Activated naive CD4-positive, alpha-beta T cell treated with Interleukin-2 at 50 U/mL for 16 hours (primary cell): ENCODE data around the gene LRRC43.

Experiments used
- DNase-seq: peaks from one replicate; pipeline ENCODE4 v3.0.0-alpha.2; 2020

The LRRC43 gene

DNA sequence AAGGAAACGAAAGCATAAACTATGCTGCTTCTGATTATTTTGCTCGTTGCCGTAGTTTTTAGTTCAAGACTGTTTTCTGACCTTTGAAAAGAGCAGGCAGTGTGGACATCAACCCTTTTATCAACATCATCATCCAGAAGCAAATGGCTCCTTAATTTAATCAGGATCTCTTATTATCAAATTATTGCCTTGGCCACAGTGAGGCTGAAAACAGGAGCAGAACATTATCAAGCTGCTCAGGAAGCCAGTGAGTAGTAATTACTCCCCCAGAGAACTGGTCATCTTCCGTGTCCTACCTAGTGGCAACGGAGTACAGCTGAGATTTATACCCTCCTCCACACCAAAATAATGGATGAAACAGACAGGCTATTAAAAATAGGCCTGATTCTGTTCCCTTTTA lies 45.2 kb downstream of the LRRC43 start:
- no peak for DNase-seq

DNA sequence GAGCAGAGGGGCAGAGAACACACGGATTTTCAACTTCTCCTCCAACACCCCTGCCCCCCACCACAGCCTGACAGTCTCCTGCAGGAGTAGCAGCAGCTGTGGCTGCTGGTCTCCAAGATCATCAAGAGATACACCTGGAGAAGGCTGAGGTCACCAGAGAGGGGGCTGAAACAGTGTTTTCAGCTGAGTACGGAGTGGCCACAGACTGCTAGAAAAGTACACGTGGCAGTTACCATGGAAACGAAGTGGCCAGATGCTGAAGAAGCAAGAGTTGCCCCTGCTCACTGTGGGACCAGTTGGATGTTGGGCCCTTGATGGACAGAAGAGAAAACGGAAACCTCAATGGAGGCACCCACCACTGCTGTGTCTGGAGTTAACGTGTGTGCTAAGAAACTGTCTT lies 47.9 kb downstream of the LRRC43 start:
- no peak for DNase-seq

DNA sequence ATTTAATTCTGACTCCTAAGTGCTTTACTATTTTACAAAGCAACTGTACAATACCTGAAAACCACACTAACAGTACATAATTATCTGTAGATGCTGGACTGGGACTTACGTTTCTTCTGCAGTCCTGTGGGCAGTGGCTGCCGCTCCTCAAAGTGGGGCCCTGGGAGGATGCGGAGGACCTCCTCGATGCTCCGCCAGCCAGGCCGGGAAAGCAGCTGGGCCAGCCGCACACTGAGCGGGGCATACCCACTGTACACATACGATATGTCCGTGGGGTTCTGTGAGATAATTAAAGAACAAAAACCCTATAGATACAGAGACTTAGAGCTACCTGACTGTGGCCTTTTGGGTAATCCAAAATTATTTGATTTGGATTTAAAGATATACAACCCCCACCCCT lies 49.8 kb downstream of the LRRC43 start:
- no peak for DNase-seq

DNA sequence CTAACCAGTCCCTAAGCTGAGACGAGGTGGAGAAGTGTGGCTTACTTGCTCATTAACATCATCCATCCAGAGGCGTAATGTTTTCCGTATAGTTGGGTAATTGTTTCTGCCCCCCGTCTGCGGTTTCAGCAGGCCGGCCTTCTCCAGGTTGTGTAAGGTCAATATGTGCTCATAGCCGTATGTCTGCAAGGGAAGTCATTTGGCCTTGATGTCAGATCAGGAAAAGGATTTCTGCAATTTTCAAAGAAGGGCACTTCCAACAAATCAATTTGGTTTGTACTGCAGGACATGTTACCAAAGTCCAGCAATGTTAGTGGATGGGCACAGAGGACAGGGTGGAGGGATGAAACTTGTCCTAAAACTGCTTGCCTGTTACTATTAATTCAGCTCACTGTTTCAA lies 52.8 kb downstream of the LRRC43 start:
- no peak for DNase-seq

DNA sequence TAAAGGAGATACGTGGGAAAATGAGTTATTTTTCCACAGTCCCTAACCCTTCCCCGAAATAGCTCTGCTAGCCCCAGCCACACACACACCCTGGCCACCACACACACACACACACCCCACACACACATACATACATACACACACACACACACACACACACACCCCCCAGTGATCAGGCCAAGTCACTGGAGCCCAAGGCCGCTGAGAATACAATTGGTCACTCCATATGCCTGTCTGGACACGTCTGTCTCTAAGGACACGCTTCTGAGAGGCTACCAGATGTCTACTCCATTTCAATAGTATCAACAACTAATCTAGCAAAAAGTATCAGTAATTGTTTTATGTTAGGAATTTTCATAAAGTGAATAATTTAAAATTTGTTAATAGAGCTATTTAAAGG lies 55.9 kb downstream of the LRRC43 start:
- no peak for DNase-seq

DNA sequence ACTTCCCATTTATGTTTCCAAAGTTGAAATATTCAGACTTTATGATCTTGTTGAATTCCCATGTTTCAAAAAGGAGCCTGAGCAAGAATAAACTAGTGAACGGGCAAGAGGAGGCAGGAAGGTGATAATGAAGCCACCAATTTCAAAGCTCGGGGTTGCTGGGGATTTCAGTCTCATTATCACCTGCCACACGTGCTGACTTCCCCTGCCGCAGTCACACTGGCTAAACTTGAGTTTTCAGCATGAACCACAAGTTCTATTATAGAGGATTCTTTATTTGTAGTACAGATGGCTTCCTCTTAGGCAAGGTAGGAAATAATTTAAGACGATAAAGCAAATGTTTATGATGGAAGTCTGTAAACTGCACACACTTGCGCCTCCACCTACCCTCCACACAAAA lies 61.0 kb downstream of the LRRC43 start:
- DNase-seq: peak; percentile 15

DNA sequence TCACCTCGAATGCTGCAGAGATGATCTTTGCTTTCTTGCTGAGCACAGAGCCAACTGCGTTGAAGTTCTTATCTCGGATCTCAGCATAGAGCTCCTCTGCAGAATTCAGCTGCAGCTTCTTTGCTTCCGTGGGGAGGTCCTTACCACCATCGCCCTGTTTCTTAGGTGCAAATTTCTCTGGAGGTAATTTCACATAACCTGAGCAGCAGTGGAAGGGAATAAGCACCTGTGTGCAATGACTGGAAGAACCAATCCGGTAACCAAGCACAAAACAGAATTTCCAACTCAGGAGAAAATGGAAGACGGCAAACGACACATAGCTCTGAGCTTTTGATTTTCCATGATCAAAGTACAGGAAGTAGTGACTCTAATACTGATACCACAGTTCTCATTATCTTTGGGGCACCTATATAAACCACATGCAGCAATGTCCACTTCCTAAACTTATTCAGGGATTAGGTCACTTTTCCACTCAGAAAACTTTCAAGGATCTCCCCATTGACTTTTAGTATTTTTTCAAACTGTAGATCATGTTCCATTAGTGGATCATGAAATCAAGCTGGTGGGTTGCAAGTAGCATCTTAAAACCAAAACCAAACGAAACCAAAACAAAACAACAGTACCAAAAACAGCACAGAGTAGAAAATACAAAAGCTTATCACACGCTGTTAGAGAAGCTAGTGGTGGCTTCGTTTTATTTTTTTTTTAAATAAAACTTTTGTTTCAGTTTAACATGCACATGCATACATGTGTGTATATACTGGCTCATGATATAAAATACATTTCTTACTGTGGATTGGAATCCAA lies 61.8 kb downstream of the LRRC43 start:
- DNase-seq: peak; percentile 20

DNA sequence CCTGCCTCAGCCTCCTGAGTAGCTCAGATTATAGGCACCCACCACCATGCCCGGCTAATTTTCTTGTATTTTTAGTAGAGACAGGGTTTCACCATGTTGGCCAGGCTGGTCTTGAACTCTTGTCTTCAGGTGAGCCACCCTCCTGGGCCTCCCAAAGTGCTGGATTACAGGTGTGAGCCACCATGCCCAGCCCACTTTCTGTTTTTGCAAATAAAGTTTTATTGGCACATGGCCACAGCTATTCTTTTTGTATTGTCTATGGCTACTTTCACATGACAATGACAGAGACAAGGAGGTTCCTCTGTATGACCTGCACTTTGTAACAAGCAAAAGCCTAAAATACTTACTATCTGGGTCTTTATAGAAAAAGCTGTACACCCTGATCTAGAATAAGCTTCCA lies 62.6 kb downstream of the LRRC43 start:
- DNase-seq: no peak

DNA sequence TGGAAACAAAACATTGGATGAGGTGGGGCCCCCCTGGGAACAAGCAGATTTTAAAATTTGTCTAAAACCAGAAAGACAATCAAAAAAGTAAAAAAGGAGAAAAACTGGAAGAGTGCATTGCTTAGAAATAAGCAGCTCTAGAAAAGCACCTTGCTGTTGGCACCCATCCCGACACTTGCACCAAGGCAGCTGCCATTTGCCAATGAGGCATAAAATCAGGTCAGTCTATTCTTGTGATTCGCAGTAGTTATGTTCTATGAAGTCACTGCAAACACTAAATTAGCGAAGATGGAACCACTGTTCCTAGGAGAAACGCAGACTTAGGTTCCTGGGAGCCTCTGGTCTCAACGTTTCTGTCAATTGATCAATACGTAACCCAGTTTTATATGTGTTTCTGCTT lies 67.1 kb downstream of the LRRC43 start:
- no peak for DNase-seq

DNA sequence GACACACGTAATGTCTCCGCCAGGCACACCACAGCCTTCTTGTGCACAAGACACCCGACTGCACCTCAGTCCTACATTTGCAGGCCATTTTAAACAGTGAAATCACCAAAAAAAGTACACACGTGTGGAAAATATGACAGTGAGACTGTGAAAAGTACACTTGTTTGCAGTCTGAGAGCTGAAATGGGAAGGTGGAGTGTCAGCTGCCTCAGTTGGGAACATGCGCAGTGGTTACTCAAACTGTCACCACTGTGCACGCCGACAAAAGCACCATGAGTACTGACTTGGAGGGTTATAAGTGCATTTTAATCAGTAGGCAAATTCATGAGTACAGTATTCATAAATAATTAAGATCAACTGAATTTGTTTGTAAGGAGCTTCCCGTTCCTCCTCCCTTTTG lies 67.6 kb downstream of the LRRC43 start:
- no peak for DNase-seq
